Common myeloid progenitor, CD34-positive (primary cell): Measurements from ENCODE around the gene ABAT.

Experiments
- CTCF ChIA-PET: fragments of 350-600 bp; sonication (Branson Sonifier 250); formaldehyde crosslinking; loops from one replicate; lab custom pipeline; 2021; ENCODE audit warnings: antibody characterized with exemption; lab: Charles Lee
- POLR2A ChIA-PET: fragments of 350-600 bp; sonication (Branson Sonifier 250); formaldehyde crosslinking; loops from one replicate; lab custom pipeline; 2021; ENCODE audit warnings: antibody characterized with exemption; lab: Charles Lee
- DNase-seq, 3 donors: peaks; one replicate each; pipeline versions ENCODE4 v3.0.0 to v3.0.0-alpha.2; 2013
- H3K27ac ChIP-seq, 2 experiments: 1 replicate in 1 of 2; 2 replicates in 1 of 2; pipeline ENCODE4 v1.7.0; 2013; ENCODE audit warnings: inconsistent platforms in 2 of 2, low read length in 2 of 2, mild to moderate bottlenecking in 2 of 2, low read depth in 1 of 2, moderate library complexity in 1 of 2; ENCODE audit not compliant: severe bottlenecking in 2 of 2, insufficient read depth in 1 of 2, poor library complexity in 1 of 2
- H3K27me3 ChIP-seq, 5 experiments: replicated peaks in 2 of 5; 1 replicate in 3 of 5; 2 replicates in 2 of 5; pipeline versions ENCODE4 v1.6.1 to v1.7.0; 2013; ENCODE audit warnings: low read length in 4 of 5, mild to moderate bottlenecking in 2 of 5, moderate library complexity in 2 of 5, inconsistent platforms in 1 of 5; ENCODE audit not compliant: insufficient read depth in 5 of 5, control insufficient read depth in 4 of 5
- H3K36me3 ChIP-seq, 4 experiments: 1 replicate in 2 of 4; 2 replicates in 2 of 4; pipeline versions ENCODE4 v1.6.1 to v1.7.0; 2013; ENCODE audit warnings: low read length in 3 of 4, control low read depth in 1 of 4, mild to moderate bottlenecking in 1 of 4; ENCODE audit not compliant: control insufficient read depth in 4 of 4, insufficient read depth in 4 of 4
- H3K4me1 ChIP-seq, 4 experiments: 1 replicate in 3 of 4; 2 replicates in 1 of 4; pipeline versions ENCODE4 v1.6.1 to v1.7.1; 2013; ENCODE audit warnings: low read length in 3 of 4, mild to moderate bottlenecking in 3 of 4, control low read depth in 1 of 4, inconsistent platforms in 1 of 4, moderate library complexity in 1 of 4; ENCODE audit not compliant: control insufficient read depth in 4 of 4, insufficient read depth in 4 of 4; ENCODE audit errors: control extremely low read depth in 1 of 4
- H3K4me3 ChIP-seq, 7 experiments: 1 replicate in 4 of 7; 2 replicates in 3 of 7; pipeline versions ENCODE4 v1.5.1 to v1.7.0; 2013; ENCODE audit warnings: mild to moderate bottlenecking in 7 of 7, low read length in 6 of 7, moderate library complexity in 6 of 7, inconsistent platforms in 2 of 7, low read depth in 2 of 7, control low read depth in 1 of 7; ENCODE audit not compliant: insufficient read depth in 4 of 7, control insufficient read depth in 1 of 7; ENCODE audit errors: extremely low read depth in 1 of 7
- H3K9me3 ChIP-seq, 5 experiments: 1 replicate in 4 of 5; 2 replicates in 1 of 5; pipeline versions ENCODE4 v1.6.1 to v1.7.1; 2013; ENCODE audit warnings: low read length in 4 of 5, mild to moderate bottlenecking in 2 of 5, inconsistent platforms in 1 of 5, low read depth in 1 of 5, moderate library complexity in 1 of 5; ENCODE audit not compliant: control insufficient read depth in 4 of 5, insufficient read depth in 2 of 5; ENCODE audit errors: control extremely low read depth in 1 of 5
- WGBS: methylation state at CpG from one replicate; pipeline ENCODE4 v1.1.5; 2013; ENCODE audit not compliant: insufficient coverage; 5-methylcytosine and 5-hydroxymethylcytosine counted together

The ABAT gene

GRCh38 chr16:8716052-8716451 lies 41.6 kb downstream of the ABAT start:
- no peak for DNase-seq
- WGBS = 100% methylated on average over 4 of the region's 6 CpGs
- peaks cover 0 to 4% (median 2%) of the 10 kb centered on the region in 5 experiments for H3K9me3 ChIP-seq
- CTCF ChIA-PET = no interaction called here
- H3K4me3 ChIP-seq = no peak overlapping the region
- POLR2A ChIA-PET = no interaction called here
- no peak overlapping the region for H3K27ac ChIP-seq
- H3K27me3 ChIP-seq = peaks cover 0 to 4% (median 0%) of the 10 kb centered on the region in 5 experiments
- H3K36me3 ChIP-seq = no peaks in the 10 kb centered on the region
- peaks cover 0 to 2% (median 0%) of the 10 kb centered on the region in 4 experiments for H3K4me1 ChIP-seq

- WGBS = 100% methylated on average over 8 of the region's 10 CpGs
- H3K4me1 ChIP-seq = peaks cover 0 to 2% (median 0%) of the 10 kb centered on the region in 4 experiments
- H3K36me3 ChIP-seq = no peaks in the 10 kb centered on the region
- peaks cover 0 to 4% (median 0%) of the 10 kb centered on the region in 5 experiments for H3K27me3 ChIP-seq
- POLR2A ChIA-PET = no interaction called here
- H3K4me3 ChIP-seq = no peak overlapping the region
- no peak for DNase-seq
- H3K27ac ChIP-seq = no peak overlapping the region
- H3K9me3 ChIP-seq = peaks cover 0 to 4% (median 2%) of the 10 kb centered on the region in 5 experiments
- CTCF ChIA-PET = no interaction called here
These were observed 42.2 kb downstream of the ABAT start for GRCh38 chr16:8716592-8716991.

- peaks cover 0 to 3% (median 0%) of the 10 kb centered on the region in 5 experiments for H3K27me3 ChIP-seq
- ChIA-PET POLR2A (no interaction called here), CTCF (no interaction called here)
- no peak overlapping the region for H3K27ac ChIP-seq
- no CpG with 5 or more reads among the region's 2 CpGs for WGBS
- H3K4me1 ChIP-seq = peaks cover 0 to 2% (median 0%) of the 10 kb centered on the region in 4 experiments
- H3K9me3 ChIP-seq = peaks cover 0 to 4% (median 2%) of the 10 kb centered on the region in 5 experiments
- H3K36me3 ChIP-seq = no peaks in the 10 kb centered on the region
- H3K4me3 ChIP-seq = no peak overlapping the region
- DNase-seq = no peak
These were observed 43.1 kb downstream of the ABAT start for GRCh38 chr16:8717469-8717868.

GRCh38 chr16:8717892-8718415 lies 43.5 kb downstream of the ABAT start:
- WGBS = 100% methylated on average over 4 of the region's 5 CpGs
- POLR2A ChIA-PET = no interaction called here
- H3K9me3 ChIP-seq = peaks cover 0 to 4% (median 2%) of the 10 kb centered on the region in 5 experiments

GRCh38 chr16:8718851-8719680 lies 44.6 kb downstream of the ABAT start:
- Histone ChIP-seq H3K36me3 (no peaks in the 10 kb centered on the region), H3K4me3 (no peak overlapping the region), H3K27me3 (no peaks in the 10 kb centered on the region), H3K27ac (no peak overlapping the region), H3K9me3 (peaks cover 0 to 4% (median 2%) of the 10 kb centered on the region in 5 experiments), H3K4me1 (peaks cover 0 to 2% (median 0%) of the 10 kb centered on the region in 4 experiments)
- DNase-seq = no peak
- ChIA-PET POLR2A (no interaction called here), CTCF (interaction anchor here (1.1 kb wide), 1 partner anchor 420 kb away, joined by 3 read pairs; no protein-coding TSS in a partner anchor)
- 99% methylated on average over 19 of the region's 19 CpGs for WGBS

More at GRCh38 chr16:8717892-8718415, 43.5 kb downstream of the ABAT start:
- Histone ChIP-seq H3K4me1 (peaks cover 0 to 2% (median 0%) of the 10 kb centered on the region in 4 experiments), H3K4me3 (no peak overlapping the region), H3K36me3 (no peaks in the 10 kb centered on the region), H3K27me3 (no peaks in the 10 kb centered on the region), H3K27ac (no peak overlapping the region)
- no peak for DNase-seq
- CTCF ChIA-PET = no interaction called here

GRCh38 chr16:8720080-8720966 lies 45.9 kb downstream of the ABAT start:
- WGBS = 71% methylated on average over 12 of the region's 14 CpGs
- Histone ChIP-seq H3K9me3 (peaks cover 0 to 4% (median 2%) of the 10 kb centered on the region in 5 experiments), H3K36me3 (no peaks in the 10 kb centered on the region), H3K4me3 (no peak overlapping the region), H3K27me3 (no peaks in the 10 kb centered on the region), H3K4me1 (peaks cover 0 to 2% (median 0%) of the 10 kb centered on the region in 4 experiments), H3K27ac (no peak overlapping the region)
- CTCF ChIA-PET = no interaction called here
- peak; percentile 7 to 60 (median 39) for DNase-seq
- POLR2A ChIA-PET = no interaction called here
